ENCODE results near the gene ARHGAP8. TPM values are rescaled to one million over a fixed set of nuclear protein-coding genes. Genes with fewer than 3 reads are reported as not detected.

The ARHGAP8 gene
- total RNA-seq, 1 donor from 2014 or later = not detected

DNA sequence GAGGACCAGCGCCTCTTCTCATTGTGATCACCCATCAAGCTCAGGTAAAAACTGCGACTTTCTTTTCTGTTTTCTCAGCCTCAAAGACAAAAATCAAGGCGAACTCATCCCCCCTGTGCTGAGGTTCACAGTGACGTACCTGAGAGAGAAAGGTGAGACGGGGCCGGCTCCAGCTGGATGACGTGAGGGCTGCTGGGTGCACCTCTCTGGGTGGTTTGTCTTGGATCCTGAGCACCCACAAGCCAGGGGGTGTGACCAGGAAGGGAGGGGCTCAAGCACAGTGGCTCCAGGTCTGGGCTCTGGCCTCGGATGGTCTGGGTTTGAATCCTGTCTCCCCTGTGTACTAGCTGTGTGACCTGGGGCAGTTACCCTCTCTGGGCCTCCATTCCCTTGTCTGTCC lies 92.8 kb downstream of the ARHGAP8 start:
- no peak overlapping the region for H3K27ac ChIP-seq (replicated peaks)
- peaks cover 41% of the 10 kb centered on the region for H3K27me3 ChIP-seq (ENCODE audit: low read depth)
- H3K4me3 ChIP-seq = no peak overlapping the region
- H3K9me3 ChIP-seq (replicated peaks) = peaks cover 15% of the 10 kb centered on the region
- H3K36me3 ChIP-seq = no peaks in the 10 kb centered on the region
- H3K4me1 ChIP-seq = no peaks in the 10 kb centered on the region
- no peak for DNase-seq
- TF ChIP-seq, protein P1, sequence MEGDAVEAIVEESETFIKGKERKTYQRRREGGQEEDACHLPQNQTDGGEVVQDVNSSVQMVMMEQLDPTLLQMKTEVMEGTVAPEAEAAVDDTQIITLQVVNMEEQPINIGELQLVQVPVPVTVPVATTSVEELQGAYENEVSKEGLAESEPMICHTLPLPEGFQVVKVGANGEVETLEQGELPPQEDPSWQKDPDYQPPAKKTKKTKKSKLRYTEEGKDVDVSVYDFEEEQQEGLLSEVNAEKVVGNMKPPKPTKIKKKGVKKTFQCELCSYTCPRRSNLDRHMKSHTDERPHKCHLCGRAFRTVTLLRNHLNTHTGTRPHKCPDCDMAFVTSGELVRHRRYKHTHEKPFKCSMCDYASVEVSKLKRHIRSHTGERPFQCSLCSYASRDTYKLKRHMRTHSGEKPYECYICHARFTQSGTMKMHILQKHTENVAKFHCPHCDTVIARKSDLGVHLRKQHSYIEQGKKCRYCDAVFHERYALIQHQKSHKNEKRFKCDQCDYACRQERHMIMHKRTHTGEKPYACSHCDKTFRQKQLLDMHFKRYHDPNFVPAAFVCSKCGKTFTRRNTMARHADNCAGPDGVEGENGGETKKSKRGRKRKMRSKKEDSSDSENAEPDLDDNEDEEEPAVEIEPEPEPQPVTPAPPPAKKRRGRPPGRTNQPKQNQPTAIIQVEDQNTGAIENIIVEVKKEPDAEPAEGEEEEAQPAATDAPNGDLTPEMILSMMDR (IDR thresholded peaks at IDR 0.05; ENCODE audit: borderline replicate concordance) = no peak
- intact Hi-C loops (cut with micrococcal nuclease) = no loop called here

DNA sequence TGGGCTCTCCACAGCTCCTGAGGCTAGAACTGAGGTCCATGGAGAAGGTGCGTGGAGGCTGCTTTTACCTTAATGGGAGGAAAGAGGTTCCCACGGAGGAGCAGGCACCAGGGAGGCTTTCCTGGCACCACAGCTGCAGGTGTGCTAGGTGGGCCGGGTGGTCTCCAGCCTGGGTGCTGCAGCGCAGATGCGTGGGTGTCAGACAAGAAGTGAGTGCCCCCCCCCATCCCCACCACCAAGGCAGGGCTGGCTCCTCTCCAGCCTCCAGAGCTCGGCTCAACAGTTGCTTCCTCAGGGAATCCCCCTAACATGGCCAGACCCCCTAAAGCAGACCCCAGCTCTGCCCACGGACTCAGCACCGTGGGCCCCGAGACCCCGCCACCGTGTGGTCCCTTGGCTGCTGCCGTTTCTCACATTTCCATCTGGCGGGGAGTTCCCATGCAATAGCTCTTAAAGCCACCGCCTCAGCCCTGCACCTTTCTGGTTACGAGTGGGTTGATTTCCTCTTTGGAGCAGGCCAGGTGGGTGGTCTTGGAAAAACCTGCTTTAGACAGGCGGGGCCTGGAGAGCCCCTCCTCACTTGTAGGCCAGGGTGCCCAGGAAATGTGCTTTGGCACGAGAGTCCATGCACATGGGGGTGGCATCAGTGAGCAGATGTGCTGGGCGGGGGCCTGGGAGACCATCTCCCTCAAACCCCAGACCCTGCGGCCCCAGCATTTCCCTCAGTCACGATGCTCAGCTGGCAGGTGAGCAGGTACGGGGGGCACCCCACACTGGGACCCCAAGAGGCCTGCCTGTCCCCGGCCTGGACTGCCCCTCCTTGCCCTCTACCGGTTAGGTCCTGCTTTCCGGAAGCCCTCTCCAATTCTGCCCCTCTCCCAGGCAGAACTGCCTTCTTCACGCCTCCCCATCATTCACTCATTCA lies 93.7 kb downstream of the ARHGAP8 start:
- no peak overlapping the region for H3K27ac ChIP-seq (replicated peaks)
- TF ChIP-seq, protein P1 (IDR thresholded peaks at IDR 0.05; ENCODE audit: borderline replicate concordance) = no peak
- no peak overlapping the region for H3K4me3 ChIP-seq
- H3K27me3 ChIP-seq (ENCODE audit: low read depth) = peaks cover 40% of the 10 kb centered on the region
- intact Hi-C loops (cut with micrococcal nuclease) = no loop called here
- no peaks in the 10 kb centered on the region for H3K4me1 ChIP-seq
- H3K9me3 ChIP-seq (replicated peaks) = peaks cover 15% of the 10 kb centered on the region
- H3K36me3 ChIP-seq = no peaks in the 10 kb centered on the region
- DNase-seq = no peak

DNA sequence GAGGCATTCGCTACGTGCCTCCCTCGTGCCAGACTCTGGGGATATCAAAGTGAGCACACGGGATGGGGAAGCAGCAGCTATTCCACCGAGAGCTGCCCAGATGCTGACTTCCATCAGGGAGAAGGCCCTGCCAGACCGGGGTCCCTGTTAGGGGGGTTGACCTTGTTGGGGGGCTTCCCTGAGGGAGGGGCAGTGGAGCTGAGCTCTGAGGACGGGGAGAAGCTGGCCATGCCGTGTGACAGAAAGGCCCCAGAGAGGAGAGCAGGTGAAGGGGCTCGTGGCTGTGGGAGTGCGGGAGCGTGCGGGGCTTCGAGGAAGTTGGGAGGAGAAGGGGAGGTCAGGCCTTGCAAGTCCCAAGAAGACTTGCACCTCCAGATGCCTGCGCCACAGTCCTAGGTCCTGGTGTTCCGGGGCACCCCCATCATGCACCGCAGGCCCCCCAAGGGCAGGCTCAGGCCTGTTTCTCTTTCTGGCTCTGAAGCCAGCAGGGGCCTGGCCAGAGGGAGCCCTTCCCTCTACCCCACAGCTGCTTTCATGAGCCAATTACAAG lies 94.4 kb downstream of the ARHGAP8 start:
- peaks cover 15% of the 10 kb centered on the region for H3K9me3 ChIP-seq (replicated peaks)
- no peaks in the 10 kb centered on the region for H3K4me1 ChIP-seq
- intact Hi-C loops (cut with micrococcal nuclease) = no loop called here
- H3K27me3 ChIP-seq (ENCODE audit: low read depth) = peaks cover 39% of the 10 kb centered on the region
- no peak overlapping the region for H3K27ac ChIP-seq (replicated peaks)
- no peaks in the 10 kb centered on the region for H3K36me3 ChIP-seq
- no peak overlapping the region for H3K4me3 ChIP-seq
- TF ChIP-seq, protein P1 (IDR thresholded peaks at IDR 0.05; ENCODE audit: borderline replicate concordance) = no peak
- DNase-seq = no peak

DNA sequence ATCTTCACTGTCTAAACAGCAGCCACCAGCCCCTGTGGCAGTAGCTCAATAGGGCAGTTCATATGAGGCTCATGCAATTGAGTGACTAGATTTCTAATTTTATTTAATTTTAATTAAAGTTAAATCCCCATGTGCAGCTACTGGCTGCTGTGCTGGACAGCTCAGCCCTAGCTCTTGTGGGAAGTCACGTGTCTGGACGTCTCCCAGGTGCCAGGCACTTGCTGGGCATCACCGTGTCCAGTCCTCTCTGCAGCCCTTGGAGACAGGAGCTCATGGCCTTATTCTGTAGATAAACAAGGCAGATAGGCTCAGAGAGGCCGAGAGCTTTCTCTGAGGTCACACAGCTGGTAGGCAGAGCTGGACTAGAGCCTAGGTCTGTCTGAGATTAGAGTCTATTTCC lies 95.0 kb downstream of the ARHGAP8 start:
- Histone ChIP-seq H3K27ac (replicated peaks) (no peak overlapping the region), H3K27me3 (ENCODE audit: low read depth) (peaks cover 39% of the 10 kb centered on the region), H3K4me3 (no peak overlapping the region), H3K4me1 (no peaks in the 10 kb centered on the region), H3K36me3 (no peaks in the 10 kb centered on the region), H3K9me3 (replicated peaks) (peaks cover 15% of the 10 kb centered on the region)
- TF ChIP-seq, protein P1 (IDR thresholded peaks at IDR 0.05; ENCODE audit: borderline replicate concordance) = no peak
- no peak for DNase-seq
- intact Hi-C loops (cut with micrococcal nuclease) = no loop called here

DNA sequence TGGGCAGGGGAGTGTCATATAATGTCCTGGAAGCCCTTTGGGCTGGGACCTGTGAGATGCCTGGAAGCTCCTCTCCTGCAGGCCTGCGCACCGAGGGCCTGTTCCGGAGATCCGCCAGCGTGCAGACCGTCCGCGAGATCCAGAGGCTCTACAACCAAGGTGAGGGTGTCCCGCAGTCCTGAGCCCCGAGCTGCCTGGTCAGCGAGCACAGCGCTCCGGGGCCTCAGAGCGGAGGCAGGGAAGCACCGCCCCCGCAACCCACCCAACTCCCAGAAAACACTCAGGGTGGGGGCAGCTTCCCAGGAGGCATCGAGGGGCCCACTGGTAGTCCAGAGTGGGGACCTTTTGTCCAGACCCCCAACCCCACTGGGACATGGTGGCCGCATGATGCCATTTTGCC lies 95.5 kb downstream of the ARHGAP8 start:
- Histone ChIP-seq H3K4me3 (no peak overlapping the region), H3K4me1 (no peaks in the 10 kb centered on the region), H3K36me3 (no peaks in the 10 kb centered on the region), H3K27me3 (ENCODE audit: low read depth) (peaks cover 39% of the 10 kb centered on the region), H3K27ac (replicated peaks) (no peak overlapping the region), H3K9me3 (replicated peaks) (peaks cover 15% of the 10 kb centered on the region)
- TF ChIP-seq, protein P1 (IDR thresholded peaks at IDR 0.05; ENCODE audit: borderline replicate concordance) = no peak
- intact Hi-C loops (cut with micrococcal nuclease) = no loop called here
- no peak for DNase-seq
